Fibroblast of the aortic adventitia (primary cell): Measurements from ENCODE around the gene HEXIM2. TPM values are rescaled to one million over a fixed set of nuclear protein-coding genes. Genes with fewer than 3 reads are reported as not detected.

Experiments
- DNase-seq: peaks from one replicate; pipeline ENCODE4 v3.0.0-alpha.2; 2010; ENCODE audit warnings: low read depth
- H3K4me3 ChIP-seq: 2 replicates; pipeline ENCODE4 v1.5.1; 2011; ENCODE audit warnings: low read depth, mild to moderate bottlenecking, control low read depth, low read length, moderate library complexity
- total RNA-seq: library from RNA; depleted of rRNA; stranded (reverse); fragments of >200 nt; gene quantifications from 2 replicates; pipeline ENCODE4 v1.2.3, GENCODE V29; 2012; ENCODE audit warnings: low replicate concordance
- TF ChIP-seq, protein P1 (sequence below): IDR thresholded peaks from 2 replicates; pipeline ENCODE4 v1.5.1; 2011; ENCODE audit warnings: mild to moderate bottlenecking, low read length, control low read depth, inconsistent platforms; ENCODE audit not compliant: insufficient read depth

HEXIM2 gene
- total RNA-seq, 1 donor, result 6.1 TPM

DNA sequence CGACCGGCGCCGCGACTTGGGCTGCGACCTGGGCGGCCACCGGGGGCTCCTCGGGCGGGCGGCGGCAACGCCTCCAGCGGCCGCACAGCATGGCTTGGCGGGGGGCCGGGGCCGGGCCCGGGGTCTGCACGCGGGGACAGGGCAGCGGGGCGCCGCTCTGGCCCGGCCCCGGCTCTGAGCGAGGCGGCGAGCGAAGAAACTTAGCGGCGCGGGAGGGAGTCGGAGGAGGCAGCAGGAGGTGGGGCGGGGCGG lies 29.4 kb upstream of the HEXIM2 start, which contains the start of gene PLCD3:
Gene PLCD3 (minus strand): TSS at position 196 of the 252 bp plus-strand sequence. CDS start 105 bp downstream, at position 91.
- DNase-seq, result no peak
- peak within 1 kb of the TSS; percentile 89 for H3K4me3 ChIP-seq
- TF ChIP-seq, protein P1, sequence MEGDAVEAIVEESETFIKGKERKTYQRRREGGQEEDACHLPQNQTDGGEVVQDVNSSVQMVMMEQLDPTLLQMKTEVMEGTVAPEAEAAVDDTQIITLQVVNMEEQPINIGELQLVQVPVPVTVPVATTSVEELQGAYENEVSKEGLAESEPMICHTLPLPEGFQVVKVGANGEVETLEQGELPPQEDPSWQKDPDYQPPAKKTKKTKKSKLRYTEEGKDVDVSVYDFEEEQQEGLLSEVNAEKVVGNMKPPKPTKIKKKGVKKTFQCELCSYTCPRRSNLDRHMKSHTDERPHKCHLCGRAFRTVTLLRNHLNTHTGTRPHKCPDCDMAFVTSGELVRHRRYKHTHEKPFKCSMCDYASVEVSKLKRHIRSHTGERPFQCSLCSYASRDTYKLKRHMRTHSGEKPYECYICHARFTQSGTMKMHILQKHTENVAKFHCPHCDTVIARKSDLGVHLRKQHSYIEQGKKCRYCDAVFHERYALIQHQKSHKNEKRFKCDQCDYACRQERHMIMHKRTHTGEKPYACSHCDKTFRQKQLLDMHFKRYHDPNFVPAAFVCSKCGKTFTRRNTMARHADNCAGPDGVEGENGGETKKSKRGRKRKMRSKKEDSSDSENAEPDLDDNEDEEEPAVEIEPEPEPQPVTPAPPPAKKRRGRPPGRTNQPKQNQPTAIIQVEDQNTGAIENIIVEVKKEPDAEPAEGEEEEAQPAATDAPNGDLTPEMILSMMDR, result no peak

DNA sequence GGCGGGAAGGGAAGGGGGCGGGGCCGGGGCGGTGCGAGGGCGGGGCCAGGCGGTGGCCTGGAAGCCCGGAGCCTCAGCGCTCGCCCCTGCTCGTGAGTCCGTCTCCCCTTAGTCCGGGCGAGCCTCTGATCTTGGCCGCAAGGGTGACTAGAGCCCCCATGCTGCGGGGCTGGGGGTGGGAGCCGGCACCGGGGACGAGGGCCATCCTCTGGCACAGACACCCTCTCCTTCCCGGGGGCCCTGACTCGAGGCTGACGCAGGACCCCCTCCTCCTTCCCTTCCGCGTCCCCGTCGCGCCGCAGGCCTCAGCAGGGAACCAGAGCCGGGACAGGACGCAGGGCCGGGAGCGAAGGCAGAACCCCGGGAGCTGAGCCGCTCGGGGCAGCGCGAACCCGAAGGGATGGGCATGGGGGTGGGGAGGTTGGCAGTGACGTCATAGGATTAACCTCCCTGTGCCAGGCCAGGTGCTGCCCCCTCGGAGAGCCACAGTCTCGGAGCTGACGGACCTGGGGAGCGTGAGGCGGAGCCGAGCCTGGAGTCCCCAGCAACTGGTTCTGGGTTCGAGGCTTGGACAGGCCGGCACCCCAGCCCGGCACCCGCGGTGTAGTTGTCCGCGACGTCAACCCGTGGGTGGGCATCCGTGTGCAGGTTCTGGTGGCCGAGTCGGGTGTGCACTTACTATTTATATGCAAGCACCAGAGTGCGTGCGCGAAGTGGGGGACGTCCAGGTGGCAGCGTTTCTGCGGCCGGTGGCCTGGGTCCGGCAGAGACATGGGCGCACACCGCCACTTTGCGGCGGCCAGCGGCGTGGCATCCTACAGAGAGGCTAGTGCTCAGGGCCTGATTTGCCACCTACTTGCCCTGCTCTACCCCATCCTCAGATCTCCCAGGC lies 28.9 kb upstream of the HEXIM2 start:
- TF ChIP-seq, protein P1, result peak; percentile 85
- H3K4me3 ChIP-seq, result peak overlapping the region; percentile 81
- DNase-seq, result peak; percentile 69

DNA sequence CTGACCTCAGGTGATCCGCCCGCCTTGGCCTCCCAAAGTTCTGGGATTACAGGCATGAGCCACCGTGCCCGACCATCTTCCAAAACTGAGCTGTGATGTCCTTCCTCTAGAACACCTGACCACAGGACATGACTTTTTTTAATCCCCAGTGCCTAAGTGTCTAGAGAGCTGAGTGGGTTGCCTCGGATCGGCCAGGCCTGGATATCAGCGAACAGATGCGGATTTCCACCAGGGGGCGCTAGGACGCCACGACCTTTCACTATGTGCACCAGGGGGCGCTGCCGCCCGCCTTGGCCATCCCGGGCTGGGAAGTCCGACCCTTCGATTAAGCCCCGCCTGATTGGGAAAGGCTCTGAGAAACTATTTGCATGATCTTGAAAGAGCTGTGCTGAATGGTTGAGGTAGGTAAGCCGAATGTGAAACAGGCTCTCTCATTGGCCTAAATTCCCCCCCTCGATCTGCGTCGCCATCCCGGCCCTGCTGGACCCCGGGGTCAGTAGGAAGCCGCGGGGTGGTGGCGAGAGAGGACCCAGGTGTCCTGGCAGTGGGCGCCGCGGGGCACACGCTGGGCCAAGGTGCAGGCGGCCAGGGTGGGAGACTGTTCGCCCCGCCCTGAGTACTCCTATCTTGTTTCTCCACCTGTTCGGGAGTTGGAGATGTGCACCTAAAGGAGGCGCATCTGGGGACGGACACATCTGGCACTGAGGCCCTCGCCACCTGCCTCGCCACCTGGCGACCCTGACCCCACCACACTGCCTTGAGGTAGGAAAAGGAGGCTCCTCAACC lies 26.3 kb upstream of the HEXIM2 start, which contains the start of gene ACBD4:
Gene ACBD4 (plus strand): TSS at position 496 of the 786 bp plus-strand sequence. CDS start 458 bp downstream, outside the sequence.
- peak; percentile 99 for DNase-seq
- H3K4me3 ChIP-seq, result peak within 1 kb of the TSS; percentile 87
- TF ChIP-seq, protein P1, result peak; percentile 100

DNA sequence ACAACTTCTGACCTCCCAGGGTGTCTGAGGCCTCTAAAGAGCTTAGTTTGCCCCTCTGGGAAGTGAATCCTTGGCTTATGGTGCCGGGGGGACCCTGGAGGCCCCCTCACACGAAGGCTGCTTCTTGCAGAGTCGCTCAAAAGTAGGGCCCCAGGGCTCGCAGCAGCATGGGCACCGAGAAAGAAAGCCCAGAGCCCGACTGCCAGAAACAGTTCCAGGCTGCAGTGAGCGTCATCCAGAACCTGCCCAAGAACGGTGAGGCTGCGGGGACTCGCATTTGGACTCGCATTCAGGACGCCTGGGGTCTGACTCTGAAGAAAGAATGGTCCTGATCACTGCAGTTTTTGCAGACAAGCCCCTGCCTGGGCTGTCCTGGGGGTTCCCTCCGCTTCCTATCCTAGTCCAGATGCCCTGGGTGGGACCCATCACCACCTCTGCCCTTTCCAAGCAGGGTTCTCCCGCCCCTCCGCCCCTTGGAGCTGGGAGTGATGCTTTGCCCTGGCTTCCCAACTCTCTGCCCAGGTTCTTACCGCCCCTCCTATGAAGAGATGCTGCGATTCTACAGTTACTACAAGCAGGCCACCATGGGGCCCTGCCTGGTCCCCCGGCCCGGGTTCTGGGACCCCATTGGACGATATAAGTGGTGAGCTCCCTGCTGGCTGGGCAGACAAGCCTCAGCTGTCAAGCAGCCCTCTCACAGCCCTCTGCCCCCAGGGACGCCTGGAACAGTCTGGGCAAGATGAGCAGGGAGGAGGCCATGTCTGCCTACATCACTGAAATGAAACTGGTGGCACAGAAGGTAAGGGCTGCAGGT lies 25.5 kb upstream of the HEXIM2 start:
- TF ChIP-seq, protein P1, result no peak
- no peak for DNase-seq
- peak overlapping the region; percentile 87 for H3K4me3 ChIP-seq

DNA sequence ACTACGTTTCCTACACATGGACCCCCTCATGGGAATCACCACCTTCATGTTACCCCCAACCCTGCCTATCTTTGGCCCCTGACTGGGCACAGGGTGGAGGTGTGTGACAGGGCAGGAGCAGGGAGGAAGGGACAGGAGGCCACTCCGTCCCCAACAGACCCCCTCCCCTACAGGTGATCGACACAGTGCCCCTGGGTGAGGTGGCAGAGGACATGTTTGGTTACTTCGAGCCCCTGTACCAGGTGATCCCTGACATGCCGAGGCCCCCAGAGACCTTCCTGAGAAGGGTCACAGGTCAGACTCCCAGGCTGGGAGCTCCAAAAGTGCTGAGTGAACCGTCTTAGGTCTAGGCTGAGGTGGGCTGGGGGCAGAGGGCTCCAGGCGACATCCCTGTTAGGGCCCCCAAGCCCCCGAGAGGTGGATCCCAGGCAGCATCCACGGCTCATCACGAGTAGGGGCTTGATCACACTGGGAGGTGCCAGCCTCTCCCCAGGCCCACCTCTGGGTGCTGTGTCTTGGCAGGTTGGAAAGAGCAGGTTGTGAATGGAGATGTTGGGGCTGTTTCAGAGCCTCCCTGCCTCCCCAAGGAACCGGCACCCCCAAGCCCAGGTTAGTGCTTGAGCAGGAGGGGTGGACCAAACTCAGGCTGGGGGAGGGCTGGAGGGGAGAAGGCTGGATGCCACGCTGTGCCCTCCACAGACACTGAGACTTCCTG lies 24.7 kb upstream of the HEXIM2 start:
- TF ChIP-seq, protein P1, result no peak
- no peak overlapping the region for H3K4me3 ChIP-seq
- no peak for DNase-seq
